Epithelial cell of proximal tubule (primary cell): Measurements from ENCODE around the gene SRP54. TPM values are rescaled to one million over a fixed set of nuclear protein-coding genes. Genes with fewer than 3 reads are reported as not detected.
A peak's percentile ranks its signal among the peaks of the same experiment; 100 is the strongest.

ENCODE experiments used
- DNase-seq: peaks from one replicate; pipeline ENCODE4 v3.0.0-alpha.2; 2011; ENCODE audit warnings: low read depth
- H3K4me3 ChIP-seq: 2 replicates; pipeline ENCODE4 v1.5.1; 2011; ENCODE audit warnings: low read depth, mild to moderate bottlenecking, low read length
- CTCF ChIP-seq: conservative IDR thresholded peaks from 2 replicates; pipeline ENCODE4 v1.5.1; 2012; ENCODE audit warnings: low read depth, mild to moderate bottlenecking, low read length
- total RNA-seq: library from RNA; depleted of rRNA; stranded (reverse); fragments of >200 nt; gene quantifications from 2 replicates; pipeline ENCODE4 v1.2.3, GENCODE V29; 2015

The SRP54 gene
- total RNA-seq, 1 donor from 2014 or later: 61.7 TPM

- DNase-seq: no peak
- TF ChIP-seq CTCF: no peak
- no peak overlapping the region for H3K4me3 ChIP-seq
Observed at GRCh38 chr14:34966413-34966812, 16.4 kb upstream of the SRP54 start.

- DNase-seq: no peak
- TF ChIP-seq CTCF: no peak
Observed at GRCh38 chr14:34970665-34971064, 12.1 kb upstream of the SRP54 start.

GRCh38 chr14:34971381-34971780 lies 11.4 kb upstream of the SRP54 start:
- no peak for TF ChIP-seq CTCF
- DNase-seq: no peak

More at GRCh38 chr14:34970665-34971064, 12.1 kb upstream of the SRP54 start:
- no peak overlapping the region for H3K4me3 ChIP-seq

GRCh38 chr14:34971801-34972200 lies 11.0 kb upstream of the SRP54 start:
- no peak overlapping the region for H3K4me3 ChIP-seq
- no peak for TF ChIP-seq CTCF
- DNase-seq: peak; percentile 33

More at GRCh38 chr14:34971381-34971780, 11.4 kb upstream of the SRP54 start:
- no peak overlapping the region for H3K4me3 ChIP-seq

- H3K4me3 ChIP-seq: no peak overlapping the region
- DNase-seq: no peak
- no peak for TF ChIP-seq CTCF
Observed at GRCh38 chr14:34978444-34978843, 4.3 kb upstream of the SRP54 start.

- DNase-seq: no peak
- no peak for TF ChIP-seq CTCF
- H3K4me3 ChIP-seq: peak overlapping the region; percentile 100
Observed at GRCh38 chr14:34980337-34980900, 2.4 kb upstream of the SRP54 start.

GRCh38 chr14:34981743-34982420 lies 910 bp upstream of the SRP54 start:
- peak overlapping the region; percentile 100 for H3K4me3 ChIP-seq
- peak; percentile 38 for DNase-seq
- peak; percentile 46 for TF ChIP-seq CTCF
